Fibroblast of peridontal ligament (primary cell): ENCODE measurements around the gene TRIO.
"Not testable (repeated sequence)": the region's sequence is repeated elsewhere in the genome, so short reads cannot be mapped to it uniquely, and the experiment has no call there.

Source experiments
- DNase-seq: peaks from one replicate; pipeline ENCODE4 v3.0.0-alpha.2; 2010; ENCODE audit errors: extremely low read depth

Gene TRIO

DNA sequence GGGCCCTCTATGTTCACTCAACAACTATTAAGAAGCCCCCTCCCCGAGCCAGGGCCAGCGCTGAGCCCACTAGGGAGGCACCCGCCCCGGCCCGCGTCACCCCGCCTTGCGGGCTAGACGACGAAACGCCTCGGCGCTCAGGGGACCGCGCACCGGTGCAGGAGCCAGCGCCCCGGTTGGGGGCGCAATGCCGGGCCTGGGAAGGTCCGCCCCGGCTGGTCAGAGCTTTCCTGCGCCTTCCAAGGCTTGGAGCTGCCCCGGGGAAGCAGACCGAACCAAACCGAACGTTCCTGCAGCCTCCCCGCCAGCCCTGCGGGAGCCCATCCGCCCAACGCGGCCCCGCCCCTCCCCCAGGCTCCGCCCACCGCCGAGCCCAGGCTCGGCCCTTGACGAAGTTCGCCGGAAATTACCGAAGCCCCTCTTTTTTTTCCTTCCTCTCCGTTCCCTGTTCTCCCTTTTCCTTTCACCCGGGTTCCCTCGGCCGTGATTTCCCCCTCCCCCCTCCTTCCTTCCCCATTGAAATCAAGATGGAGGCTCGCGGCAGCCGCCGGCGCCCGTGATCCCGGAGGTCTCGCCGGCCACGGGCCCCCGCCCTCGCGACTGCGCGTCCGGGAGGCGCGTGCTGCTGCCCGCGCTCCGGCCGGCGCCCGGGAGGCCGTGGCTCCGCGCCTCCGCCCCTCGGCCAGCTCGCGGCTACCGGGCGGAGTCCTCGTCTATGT, at the start of gene TRIO:
TSS of gene TRIO (plus strand) at position 516 of the 719 bp plus-strand sequence. CDS start 384 bp downstream, outside the sequence.
- DNase-seq, result peak; percentile 93

DNA sequence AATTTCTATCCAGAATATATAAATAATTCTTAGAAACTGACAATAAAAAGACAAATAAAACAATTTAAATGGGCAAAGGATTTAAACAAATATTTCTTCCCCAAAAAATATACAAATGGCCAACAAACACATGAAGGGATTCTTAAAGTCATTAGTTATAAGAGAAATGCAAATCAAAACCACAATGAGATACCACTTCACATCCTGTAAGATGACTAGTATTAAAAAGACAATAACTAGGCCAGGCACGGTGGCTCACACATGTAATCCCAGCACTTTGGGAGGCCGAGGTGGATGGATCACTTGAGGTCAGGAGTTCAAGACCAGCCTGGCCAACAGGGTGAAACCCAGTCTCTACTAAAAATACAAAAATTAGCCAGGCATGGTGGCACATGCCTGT, 45.8 kb upstream of the TRIO start:
- DNase-seq, result not testable (repeated sequence)

DNA sequence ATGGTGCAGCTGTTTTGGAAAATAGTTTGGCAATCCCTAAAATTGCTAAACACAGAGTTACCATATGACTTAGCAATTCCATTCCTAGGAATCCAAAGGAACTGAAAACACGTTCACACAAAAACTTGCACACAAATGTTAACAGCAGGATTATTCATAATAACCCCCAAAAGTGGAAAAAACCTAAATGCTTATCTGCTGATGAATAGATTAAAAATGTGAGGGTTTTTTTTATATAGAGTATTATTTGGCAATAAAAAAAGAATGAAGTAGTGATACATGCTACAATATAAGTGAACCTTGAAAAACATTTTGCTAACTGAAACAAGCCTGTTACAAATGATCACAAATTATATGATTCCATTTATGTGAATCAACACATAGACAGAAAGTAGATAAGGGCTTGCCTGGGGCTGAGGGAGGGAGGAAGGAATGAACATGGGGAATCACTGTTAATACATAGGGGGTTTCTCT, 45.1 kb upstream of the TRIO start:
- DNase-seq, result peak; percentile 95

DNA sequence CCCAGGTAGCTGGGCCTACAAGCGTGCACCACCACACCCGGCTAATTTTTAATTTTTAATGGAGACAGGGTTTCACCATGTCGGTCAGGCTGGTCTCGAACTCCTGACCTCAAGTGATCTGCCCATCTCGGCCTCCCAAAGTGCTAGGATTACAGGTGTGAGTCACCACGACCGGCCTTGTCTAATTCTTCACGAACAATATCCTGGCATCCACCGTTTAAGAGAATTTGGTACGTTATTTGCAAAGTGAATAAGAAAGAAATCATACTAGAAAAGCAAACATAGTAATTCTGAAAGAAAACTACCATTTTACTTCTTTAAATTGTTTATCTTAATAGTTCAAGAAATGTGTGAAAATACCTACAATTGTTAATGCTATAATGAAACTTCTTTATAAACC, 42.9 kb upstream of the TRIO start:
- DNase-seq, result no peak

DNA sequence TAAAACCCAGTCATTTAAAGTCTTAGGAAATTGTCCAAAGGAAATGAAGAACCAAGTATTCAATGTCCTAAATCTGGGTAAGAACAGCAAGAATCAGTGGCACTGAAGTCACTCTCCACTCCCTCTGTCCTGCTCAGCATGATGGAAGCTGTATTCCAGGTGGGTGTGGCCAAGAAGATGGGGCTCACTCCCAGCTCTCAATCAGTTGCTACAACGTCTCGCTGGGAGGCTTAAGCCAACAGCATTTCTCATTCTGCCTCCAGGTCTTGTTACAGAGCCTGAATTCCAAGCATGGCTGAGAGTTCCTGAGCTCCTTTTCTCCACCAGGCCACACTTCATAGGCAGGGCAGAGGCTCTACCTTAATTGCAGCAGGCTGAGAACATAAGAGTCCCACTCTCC, 41.2 kb upstream of the TRIO start:
- peak; percentile 38 for DNase-seq

DNA sequence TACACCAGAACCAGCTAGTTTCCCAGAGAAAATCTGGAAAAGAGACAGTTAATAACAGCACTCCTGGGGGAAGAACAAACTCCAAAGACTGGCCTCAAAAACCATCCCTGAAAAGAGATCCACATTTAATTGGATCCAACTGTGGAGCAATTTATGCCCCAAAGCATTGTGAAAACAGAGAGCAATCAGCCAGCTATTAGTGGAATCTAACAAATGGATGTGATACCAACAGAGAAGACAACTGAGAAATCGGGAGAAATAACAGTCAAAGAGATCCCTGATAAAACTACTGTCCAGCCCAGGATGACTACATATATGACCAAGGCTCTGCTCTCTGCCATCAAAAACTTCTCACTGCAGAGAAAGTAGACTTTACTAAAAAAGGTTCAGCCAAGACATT, 40.5 kb upstream of the TRIO start:
- peak; percentile 23 for DNase-seq

DNA sequence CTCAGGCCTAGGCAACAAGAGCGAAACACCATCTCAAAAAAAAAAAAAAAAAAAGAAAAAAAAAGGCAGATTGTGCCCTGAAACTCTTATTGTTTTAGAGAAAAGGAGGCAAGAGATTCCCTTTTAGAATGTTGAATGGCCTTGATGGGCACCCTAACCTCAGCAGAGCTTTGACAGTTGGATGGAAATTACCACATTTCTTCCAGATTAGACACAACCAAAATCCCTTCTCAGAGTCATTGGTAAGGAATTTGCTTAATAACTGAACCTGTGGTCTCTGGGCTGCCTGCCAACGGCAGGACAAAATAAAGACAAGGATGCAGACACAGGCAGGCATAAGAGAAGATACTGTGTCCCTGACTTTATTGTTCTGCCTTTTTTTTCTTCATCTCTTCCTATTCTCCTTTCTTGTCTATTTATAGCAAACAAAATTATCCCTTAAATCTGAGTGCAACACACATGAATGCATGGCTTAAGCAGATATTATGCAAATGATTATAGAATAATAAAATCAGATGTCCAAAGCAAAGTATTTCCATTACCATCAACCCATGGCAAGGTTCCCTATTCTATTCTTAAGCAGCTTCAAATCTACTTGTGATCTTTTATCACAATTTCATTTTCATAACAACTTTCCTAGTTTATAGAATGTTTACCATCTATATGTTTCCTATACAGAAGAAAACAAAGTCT, 37.3 kb upstream of the TRIO start:
- peak; percentile 80 for DNase-seq

DNA sequence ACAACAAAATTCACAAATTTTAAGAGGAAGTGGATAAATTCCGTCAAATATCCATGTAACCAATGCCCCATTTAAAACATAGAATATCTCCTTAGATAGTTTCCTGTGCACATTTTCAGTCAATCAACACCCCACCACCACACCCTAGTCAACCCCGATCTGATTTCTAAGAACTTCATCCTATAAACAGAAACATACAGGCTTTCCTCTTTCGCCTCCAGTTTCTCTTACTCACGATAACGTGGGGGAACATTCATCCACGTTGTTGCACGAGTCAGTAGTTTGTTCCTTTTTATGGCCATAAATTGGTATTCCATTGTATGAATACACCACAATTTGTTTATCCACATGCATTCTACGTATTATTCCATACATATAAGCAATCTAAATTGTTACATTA, 35.6 kb upstream of the TRIO start:
- DNase-seq, result peak; percentile 17

DNA sequence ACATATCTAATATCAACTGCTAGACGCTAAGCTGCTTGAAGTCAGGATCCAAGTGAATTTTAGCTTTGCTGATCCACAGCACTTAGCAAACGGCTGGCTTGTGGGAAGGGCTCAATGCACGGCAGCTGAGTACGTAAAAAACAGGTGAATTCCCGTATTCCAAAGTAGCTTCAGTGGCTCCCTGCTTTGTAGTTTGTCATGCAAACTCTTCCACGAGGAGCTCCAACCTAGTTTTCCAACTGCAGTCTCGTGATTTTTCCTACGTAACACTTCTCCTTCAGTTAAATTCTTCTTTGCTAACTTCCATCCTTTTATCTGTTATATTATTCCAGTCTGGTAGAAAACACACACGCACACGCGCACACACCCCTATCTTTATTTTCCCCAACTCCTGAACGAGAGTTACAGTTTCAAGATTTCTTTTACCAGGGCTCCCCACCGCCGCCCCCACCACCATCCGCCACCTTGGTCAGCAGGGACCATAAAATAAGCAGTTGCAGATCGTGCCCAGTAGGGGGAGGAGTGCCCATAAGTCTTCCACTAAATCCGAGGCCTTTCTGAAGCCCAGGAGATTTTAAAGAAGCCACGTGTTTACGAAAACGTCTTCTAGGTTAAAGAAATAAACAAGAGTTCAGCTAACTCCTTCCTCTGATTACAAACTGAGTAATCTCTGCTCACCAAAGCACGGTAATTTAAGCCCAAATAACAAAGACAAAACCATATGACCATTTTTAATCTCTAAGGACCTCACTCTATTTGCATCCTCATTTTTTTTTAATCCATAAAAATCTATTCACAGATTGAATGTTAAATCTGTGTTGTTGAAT, 34.8 kb upstream of the TRIO start:
- DNase-seq, result peak; percentile 92

DNA sequence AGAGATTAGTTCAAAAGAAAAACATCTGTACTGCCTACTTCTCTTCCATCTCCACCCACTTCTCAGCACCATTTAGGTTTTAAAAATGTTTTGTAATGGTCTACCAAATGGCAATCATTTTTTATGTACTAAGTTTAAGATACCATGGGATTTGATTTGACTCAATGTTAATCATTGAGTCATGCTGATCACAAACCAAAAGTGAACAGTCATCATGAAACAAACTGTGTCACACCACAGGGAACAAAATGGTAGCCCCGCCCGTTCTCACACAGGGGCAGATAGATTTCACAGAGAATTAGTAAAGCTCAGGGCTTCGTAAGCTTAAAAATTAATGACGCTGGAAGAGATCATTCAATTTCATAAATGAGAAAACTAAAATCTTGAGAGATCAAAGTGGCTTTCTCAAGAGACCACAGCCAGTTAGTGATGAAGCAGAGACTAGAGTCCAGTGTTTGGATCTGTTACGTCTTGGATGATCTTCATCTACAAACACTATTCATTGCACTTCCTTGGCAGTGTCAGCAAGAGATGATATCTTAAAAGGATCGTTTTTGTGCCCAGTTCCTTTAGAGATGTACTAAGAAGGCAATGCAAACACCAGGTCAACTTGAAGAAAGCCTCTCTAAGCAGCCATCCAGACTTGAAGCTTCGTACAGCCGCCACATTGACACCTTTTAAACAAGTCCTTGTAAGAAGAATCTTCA, 33.9 kb upstream of the TRIO start:
- DNase-seq, result peak; percentile 83

DNA sequence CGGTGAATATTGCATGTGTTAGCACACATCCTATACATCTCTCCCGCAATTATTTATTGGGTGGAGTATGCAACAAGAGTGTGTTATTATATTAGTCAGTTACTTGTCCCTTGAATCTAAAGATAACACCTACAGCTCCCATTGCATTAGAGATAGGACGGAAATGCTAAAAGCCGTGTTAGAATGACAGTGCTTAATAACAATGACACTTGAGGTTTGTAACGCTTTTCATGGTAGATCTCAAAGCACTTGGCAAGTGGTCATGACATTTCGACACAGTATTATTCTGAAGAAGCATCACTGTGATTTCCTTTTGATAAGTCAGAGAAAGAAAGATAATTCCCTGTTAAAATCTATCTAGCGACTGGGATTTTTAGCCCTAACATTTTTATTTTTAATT, 33.4 kb upstream of the TRIO start:
- DNase-seq, result peak; percentile 23

DNA sequence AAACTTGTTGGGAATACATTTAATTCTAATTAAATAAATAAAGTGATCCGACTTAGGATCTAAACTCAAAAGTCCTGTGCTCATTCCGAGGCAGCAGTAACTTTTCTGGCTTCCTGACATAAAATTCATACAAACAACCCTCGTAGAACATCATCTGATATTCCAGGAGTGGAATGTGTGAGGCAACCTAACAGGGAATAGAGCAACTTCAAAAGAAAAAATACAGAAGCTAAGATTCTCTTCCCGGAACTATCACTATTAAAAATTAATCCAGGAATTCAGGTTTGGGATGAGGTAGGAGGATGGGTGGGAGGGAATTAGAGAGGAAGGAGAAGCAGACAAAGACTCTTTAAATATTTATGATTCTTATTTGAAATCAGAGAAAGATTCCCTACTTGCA, 32.9 kb upstream of the TRIO start:
- peak; percentile 47 for DNase-seq

DNA sequence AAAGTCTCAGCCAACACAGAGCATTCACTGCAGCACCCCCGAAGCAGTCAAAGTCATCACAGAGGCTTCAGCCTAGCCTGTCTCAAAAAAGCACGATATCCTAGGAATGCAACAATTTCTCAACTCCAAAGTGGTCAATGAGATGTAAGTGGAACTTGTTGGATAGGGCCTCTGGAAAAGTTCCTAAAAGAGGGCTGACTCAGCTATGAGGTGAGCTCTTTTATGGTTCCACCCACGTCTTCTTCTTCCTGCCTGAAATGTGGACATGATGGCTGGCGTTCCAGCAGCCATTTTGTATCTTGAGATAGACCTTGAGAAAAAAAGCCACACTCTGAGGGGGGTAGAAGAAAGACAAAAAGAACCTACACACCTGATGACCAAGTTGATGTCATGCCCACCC, 32.5 kb upstream of the TRIO start:
- DNase-seq, result peak; percentile 92

DNA sequence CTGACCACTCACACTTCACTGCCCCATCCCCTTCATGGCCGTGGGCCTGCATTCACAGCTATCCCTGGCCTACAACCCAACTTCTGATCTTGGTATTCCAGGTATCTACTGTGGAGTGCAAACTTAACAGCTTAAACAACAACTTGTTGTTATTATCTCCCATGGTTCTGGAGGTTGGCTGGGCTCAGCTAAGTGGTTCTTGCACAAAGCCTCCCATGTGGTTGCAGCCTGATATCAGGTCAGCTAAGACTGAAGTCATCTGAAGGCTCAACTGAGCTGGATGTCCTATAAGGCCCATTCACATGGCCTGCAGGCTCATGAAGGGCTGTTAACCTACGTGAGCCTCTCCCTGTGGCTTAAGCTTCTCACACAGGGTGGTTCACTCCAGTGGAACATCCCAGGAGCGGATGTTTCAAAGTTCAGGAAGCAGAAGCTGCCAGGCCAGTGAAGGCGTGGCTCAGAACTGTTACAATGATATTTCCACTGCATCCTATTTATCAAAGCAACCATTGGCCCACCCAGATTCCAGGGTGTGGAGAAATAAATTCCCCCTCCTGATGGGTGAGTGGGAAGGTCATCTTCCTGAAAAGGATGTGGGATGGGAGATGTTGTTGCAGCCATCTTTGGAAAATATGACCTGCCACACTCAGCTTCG, 30.0 kb upstream of the TRIO start:
- DNase-seq, result no peak

DNA sequence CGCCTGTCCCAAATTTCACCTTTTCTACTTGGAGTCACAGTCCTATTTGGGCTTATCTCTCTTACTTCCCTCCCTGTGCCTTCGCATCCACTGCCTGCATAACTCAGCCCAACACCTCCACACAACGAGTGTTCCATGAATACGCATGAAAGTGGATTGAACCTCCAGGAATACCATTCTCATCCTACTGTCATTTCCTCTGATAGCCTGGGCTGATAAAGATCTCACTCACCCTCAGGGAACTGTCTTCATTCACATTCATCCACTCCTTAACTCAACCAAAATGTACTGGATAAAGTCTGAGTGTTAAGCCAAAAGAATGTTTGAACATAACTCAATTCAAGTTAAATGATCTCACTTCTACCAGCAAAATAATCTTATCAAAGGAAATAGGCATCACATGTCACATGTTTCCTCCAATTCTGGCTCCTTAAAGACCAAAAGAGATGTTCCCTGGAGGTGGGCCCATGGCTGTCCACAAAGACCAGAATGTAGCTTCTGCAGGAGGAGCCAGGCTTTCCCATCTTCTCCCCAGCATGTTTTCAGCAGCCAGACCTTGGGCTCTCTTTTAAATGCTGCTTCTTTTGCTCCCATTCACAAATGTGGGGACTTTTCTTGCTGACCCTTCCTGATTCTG, 28.4 kb upstream of the TRIO start:
- no peak for DNase-seq

DNA sequence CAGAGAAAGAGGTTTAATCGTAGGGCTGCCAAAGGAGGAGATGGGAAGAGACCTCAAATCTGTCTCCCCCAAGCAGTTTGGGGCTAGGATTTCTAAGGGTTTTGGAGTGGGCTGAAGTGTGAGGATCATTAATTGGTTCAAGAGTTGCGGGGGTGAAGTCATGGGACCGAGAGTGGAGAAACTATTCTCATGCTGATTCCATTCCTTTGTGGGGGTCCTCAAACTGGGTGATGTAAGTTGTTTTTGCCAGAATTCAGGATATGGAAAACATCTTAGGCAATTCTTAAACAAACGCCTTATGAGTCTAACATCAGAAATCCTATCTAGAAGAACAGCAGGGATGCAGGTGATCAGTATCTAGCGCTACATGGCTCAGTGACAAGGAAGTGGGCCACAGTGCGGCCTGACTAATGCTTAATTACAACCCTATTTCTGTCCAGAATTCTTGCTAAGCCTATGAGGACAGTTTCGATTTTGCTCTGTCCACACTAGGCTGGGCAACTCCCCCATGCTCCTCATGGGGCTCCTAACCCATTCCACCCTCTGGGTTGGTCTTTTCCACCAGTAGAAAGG, 27.7 kb upstream of the TRIO start:
- DNase-seq, result no peak

DNA sequence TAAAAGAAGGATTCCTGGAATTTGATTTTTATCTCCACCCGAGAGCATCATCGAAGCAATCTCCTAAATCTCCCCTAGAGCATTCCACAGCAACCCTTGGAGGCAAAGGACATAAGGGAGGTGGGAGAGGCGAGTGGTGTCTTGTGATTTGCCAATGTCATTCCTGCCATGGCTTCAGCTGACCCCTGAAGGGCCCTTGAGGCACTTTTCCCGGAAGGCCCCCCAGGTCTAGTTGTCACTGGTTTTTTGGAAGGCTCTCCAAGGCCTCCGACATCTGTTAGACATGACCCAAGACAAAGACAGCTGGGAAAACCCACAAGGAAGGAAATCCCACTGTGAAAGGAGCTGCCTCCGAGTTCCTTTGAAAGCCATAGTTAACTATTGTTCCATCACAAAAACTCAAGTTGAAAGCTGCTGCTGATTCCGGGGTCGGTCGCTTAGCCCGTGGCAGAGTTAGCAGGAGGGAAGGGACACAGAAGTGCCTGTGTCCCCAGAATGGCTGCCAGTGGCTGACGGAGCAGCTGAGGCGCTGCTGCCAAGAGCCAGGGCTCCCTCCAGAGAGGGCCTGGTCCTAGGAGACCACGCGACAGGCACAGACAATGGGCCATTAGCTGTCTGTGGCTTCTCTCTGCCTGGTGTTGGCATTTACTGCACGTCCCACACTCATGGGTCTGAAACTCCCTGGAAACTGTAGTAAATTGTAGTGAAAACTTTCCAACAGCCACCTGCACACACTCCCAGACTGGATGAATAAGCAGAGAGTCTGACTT, 24.4 kb upstream of the TRIO start:
- DNase-seq, result no peak

DNA sequence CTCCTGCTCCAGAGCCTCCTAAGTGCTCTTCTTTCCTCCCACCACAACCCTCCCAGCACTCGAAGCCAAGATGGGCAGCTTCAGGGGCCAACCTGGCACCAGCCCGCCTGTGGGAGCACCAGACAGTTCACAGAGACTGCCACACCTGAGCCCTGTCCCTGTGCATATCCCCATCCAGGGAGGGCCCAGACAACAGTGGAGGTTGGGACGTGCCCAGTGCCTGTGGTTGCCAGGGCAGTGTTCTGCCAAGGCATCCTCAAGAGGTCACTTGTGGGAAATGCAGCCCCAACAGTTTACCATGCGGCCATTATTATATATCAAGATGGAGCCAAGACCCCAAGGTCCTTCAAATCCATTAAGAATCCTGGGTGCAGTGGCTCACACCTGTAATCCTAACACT, 23.0 kb upstream of the TRIO start:
- no peak for DNase-seq

DNA sequence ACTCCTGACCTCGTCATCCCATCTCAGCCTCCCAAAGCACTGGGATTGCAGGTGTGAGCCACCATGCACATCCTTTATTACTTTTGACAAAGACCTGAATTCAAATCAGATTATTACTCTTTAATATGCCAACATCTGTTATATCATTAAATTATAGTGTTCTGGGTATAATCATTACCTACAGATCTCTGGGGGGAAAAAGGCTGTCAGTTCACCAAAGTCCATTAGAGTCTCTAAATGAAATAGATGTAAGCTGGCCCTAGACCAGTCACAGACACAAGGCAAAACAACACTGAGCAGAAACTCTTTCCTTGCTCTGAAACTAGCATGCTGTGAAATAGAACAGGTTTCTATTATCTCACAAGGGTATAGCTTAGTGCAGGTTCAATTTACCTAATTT, 21.6 kb upstream of the TRIO start:
- DNase-seq, result no peak

DNA sequence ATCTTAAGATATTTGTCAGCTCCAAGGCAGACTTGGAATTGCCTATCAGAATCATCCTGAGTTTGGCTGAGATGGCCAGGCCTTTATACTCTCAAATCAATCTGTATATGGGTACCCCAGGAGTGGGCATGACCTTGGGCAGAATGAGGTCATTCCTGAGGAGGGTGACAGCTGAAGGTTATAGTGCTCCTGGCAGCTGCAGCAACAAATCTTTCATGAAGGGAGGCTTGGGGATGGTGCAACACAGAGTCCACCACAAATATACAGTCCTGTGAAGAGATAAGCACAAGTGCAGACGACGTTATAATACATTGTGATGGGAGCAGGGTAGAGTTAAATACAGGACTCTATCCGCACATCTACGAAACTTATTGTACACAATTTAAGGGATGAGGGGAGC, 21.1 kb upstream of the TRIO start:
- no peak for DNase-seq
